KOPT-K1 (cell line): ENCODE data around the gene BCKDHB.
"Not testable (repeated sequence)": the region's sequence is repeated elsewhere in the genome, so short reads cannot be mapped to it uniquely, and the experiment has no call there.

Source experiments
- H3K27ac ChIP-seq: fragments of 200-600 bp; sonication (generic); 2 replicates; pipeline ENCODE4 v1.5.1; 2016; ENCODE audit warnings: antibody characterized with exemption, mild to moderate bottlenecking, low read depth, low read length; ENCODE audit not compliant: poor library complexity, severe bottlenecking
- H3K36me3 ChIP-seq: fragments of 200-600 bp; sonication (generic); 2 replicates; pipeline ENCODE4 v1.5.1; 2017; ENCODE audit warnings: antibody characterized with exemption, mild to moderate bottlenecking, low read length, moderate library complexity; ENCODE audit not compliant: insufficient read depth
- H3K9me3 ChIP-seq: fragments of 200-600 bp; sonication (generic); 2 replicates; pipeline ENCODE4 v1.5.1; 2017; ENCODE audit warnings: antibody characterized with exemption, low read length, mild to moderate bottlenecking; ENCODE audit not compliant: insufficient read depth, poor library complexity, severe bottlenecking

BCKDHB gene

GRCh38 chr6:80238754-80239153, 132.3 kb downstream of the BCKDHB start:
- not testable (repeated sequence) for H3K9me3 ChIP-seq, H3K36me3 ChIP-seq, H3K27ac ChIP-seq

GRCh38 chr6:80245043-80245442, 138.6 kb downstream of the BCKDHB start:
- Histone ChIP-seq H3K27ac (no peak overlapping the region), H3K9me3 (no peaks in the 10 kb centered on the region), H3K36me3 (no peaks in the 10 kb centered on the region)

GRCh38 chr6:80249897-80250296, 143.4 kb downstream of the BCKDHB start:
- Histone ChIP-seq H3K27ac (no peak overlapping the region), H3K9me3 (no peaks in the 10 kb centered on the region), H3K36me3 (no peaks in the 10 kb centered on the region)

GRCh38 chr6:80250391-80250997, 144.0 kb downstream of the BCKDHB start:
- no peaks in the 10 kb centered on the region for H3K9me3 ChIP-seq
- no peaks in the 10 kb centered on the region for H3K36me3 ChIP-seq
- H3K27ac ChIP-seq = no peak overlapping the region

GRCh38 chr6:80251321-80251720, 144.8 kb downstream of the BCKDHB start:
- Histone ChIP-seq H3K27ac (no peak overlapping the region), H3K36me3 (no peaks in the 10 kb centered on the region), H3K9me3 (no peaks in the 10 kb centered on the region)

GRCh38 chr6:80254716-80255115, 148.2 kb downstream of the BCKDHB start:
- no peaks in the 10 kb centered on the region for H3K9me3 ChIP-seq
- no peaks in the 10 kb centered on the region for H3K36me3 ChIP-seq
- no peak overlapping the region for H3K27ac ChIP-seq

GRCh38 chr6:80256691-80257090, 150.2 kb downstream of the BCKDHB start:
- H3K27ac ChIP-seq = no peak overlapping the region
- H3K36me3 ChIP-seq = no peaks in the 10 kb centered on the region
- H3K9me3 ChIP-seq = peaks cover 3% of the 10 kb centered on the region

GRCh38 chr6:80259118-80259517, 152.6 kb downstream of the BCKDHB start:
- no peak overlapping the region for H3K27ac ChIP-seq
- H3K36me3 ChIP-seq = no peaks in the 10 kb centered on the region
- peaks cover 3% of the 10 kb centered on the region for H3K9me3 ChIP-seq

- Histone ChIP-seq H3K9me3 (peaks cover 3% of the 10 kb centered on the region), H3K36me3 (no peaks in the 10 kb centered on the region), H3K27ac (no peak overlapping the region)
These were observed 157.1 kb downstream of the BCKDHB start for GRCh38 chr6:80263585-80263984.

GRCh38 chr6:80268865-80269730, 162.6 kb downstream of the BCKDHB start:
- no peaks in the 10 kb centered on the region for H3K36me3 ChIP-seq
- no peaks in the 10 kb centered on the region for H3K9me3 ChIP-seq
- no peak overlapping the region for H3K27ac ChIP-seq

- Histone ChIP-seq H3K9me3 (no peaks in the 10 kb centered on the region), H3K36me3 (no peaks in the 10 kb centered on the region), H3K27ac (no peak overlapping the region)
These were observed 164.6 kb downstream of the BCKDHB start for GRCh38 chr6:80271074-80271473.

- Histone ChIP-seq H3K36me3 (no peaks in the 10 kb centered on the region), H3K9me3 (no peaks in the 10 kb centered on the region), H3K27ac (no peak overlapping the region)
These were observed 166.5 kb downstream of the BCKDHB start for GRCh38 chr6:80272988-80273387.

GRCh38 chr6:80276861-80277260, 170.4 kb downstream of the BCKDHB start:
- no peaks in the 10 kb centered on the region for H3K9me3 ChIP-seq
- no peak overlapping the region for H3K27ac ChIP-seq
- H3K36me3 ChIP-seq = no peaks in the 10 kb centered on the region

- Histone ChIP-seq H3K27ac (no peak overlapping the region), H3K36me3 (no peaks in the 10 kb centered on the region), H3K9me3 (no peaks in the 10 kb centered on the region)
These were observed 171.0 kb downstream of the BCKDHB start for GRCh38 chr6:80277501-80277900.

- Histone ChIP-seq H3K36me3 (no peaks in the 10 kb centered on the region), H3K27ac (no peak overlapping the region), H3K9me3 (no peaks in the 10 kb centered on the region)
These were observed 174.0 kb downstream of the BCKDHB start for GRCh38 chr6:80280262-80281010.
